ENCODE results near the gene DAGLA. TPM values are rescaled to one million over a fixed set of nuclear protein-coding genes. Genes with fewer than 3 reads are reported as not detected.

Gene DAGLA
- total RNA-seq, 1 donor from 2014 or later, result 3.2 TPM

GRCh38 chr11:61712846-61713245 lies 32.7 kb downstream of the DAGLA start:
- H3K27me3 ChIP-seq (ENCODE audit: low read depth), result no peaks in the 10 kb centered on the region
- peaks cover 26% of the 10 kb centered on the region for H3K4me1 ChIP-seq
- no peak overlapping the region for H3K4me3 ChIP-seq
- H3K36me3 ChIP-seq, result no peaks in the 10 kb centered on the region
- DNase-seq, result no peak
- TF ChIP-seq, protein P1, sequence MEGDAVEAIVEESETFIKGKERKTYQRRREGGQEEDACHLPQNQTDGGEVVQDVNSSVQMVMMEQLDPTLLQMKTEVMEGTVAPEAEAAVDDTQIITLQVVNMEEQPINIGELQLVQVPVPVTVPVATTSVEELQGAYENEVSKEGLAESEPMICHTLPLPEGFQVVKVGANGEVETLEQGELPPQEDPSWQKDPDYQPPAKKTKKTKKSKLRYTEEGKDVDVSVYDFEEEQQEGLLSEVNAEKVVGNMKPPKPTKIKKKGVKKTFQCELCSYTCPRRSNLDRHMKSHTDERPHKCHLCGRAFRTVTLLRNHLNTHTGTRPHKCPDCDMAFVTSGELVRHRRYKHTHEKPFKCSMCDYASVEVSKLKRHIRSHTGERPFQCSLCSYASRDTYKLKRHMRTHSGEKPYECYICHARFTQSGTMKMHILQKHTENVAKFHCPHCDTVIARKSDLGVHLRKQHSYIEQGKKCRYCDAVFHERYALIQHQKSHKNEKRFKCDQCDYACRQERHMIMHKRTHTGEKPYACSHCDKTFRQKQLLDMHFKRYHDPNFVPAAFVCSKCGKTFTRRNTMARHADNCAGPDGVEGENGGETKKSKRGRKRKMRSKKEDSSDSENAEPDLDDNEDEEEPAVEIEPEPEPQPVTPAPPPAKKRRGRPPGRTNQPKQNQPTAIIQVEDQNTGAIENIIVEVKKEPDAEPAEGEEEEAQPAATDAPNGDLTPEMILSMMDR (IDR thresholded peaks at IDR 0.05; ENCODE audit: borderline replicate concordance), result no peak
- no peaks in the 10 kb centered on the region for H3K9me3 ChIP-seq (replicated peaks)
- intact Hi-C loops (cut with micrococcal nuclease), result no loop called here
- H3K27ac ChIP-seq (replicated peaks), result no peak overlapping the region

- DNase-seq, result no peak
- intact Hi-C loops (cut with micrococcal nuclease), result no loop called here
Measured at GRCh38 chr11:61713464-61713863, 33.3 kb downstream of the DAGLA start.

GRCh38 chr11:61713906-61714305 lies 33.7 kb downstream of the DAGLA start:
- H3K4me1 ChIP-seq, result peaks cover 36% of the 10 kb centered on the region
- no peak overlapping the region for H3K27ac ChIP-seq (replicated peaks)
- H3K27me3 ChIP-seq (ENCODE audit: low read depth), result no peaks in the 10 kb centered on the region
- no peak for DNase-seq
- no peak overlapping the region for H3K4me3 ChIP-seq
- no peaks in the 10 kb centered on the region for H3K36me3 ChIP-seq
- TF ChIP-seq, protein P1 (IDR thresholded peaks at IDR 0.05; ENCODE audit: borderline replicate concordance), result no peak
- intact Hi-C loops (cut with micrococcal nuclease), result no loop called here
- H3K9me3 ChIP-seq (replicated peaks), result no peaks in the 10 kb centered on the region

More at GRCh38 chr11:61713464-61713863, 33.3 kb downstream of the DAGLA start:
- Histone ChIP-seq H3K4me3 (no peak overlapping the region), H3K27me3 (ENCODE audit: low read depth) (no peaks in the 10 kb centered on the region), H3K27ac (replicated peaks) (no peak overlapping the region), H3K9me3 (replicated peaks) (no peaks in the 10 kb centered on the region), H3K4me1 (peaks cover 32% of the 10 kb centered on the region), H3K36me3 (no peaks in the 10 kb centered on the region)
- TF ChIP-seq, protein P1 (IDR thresholded peaks at IDR 0.05; ENCODE audit: borderline replicate concordance), result no peak

- Histone ChIP-seq H3K27ac (replicated peaks) (no peak overlapping the region), H3K36me3 (no peaks in the 10 kb centered on the region), H3K4me3 (no peak overlapping the region), H3K9me3 (replicated peaks) (no peaks in the 10 kb centered on the region), H3K4me1 (peaks cover 37% of the 10 kb centered on the region), H3K27me3 (ENCODE audit: low read depth) (no peaks in the 10 kb centered on the region)
- TF ChIP-seq, protein P1 (IDR thresholded peaks at IDR 0.05; ENCODE audit: borderline replicate concordance), result no peak
- DNase-seq, result no peak
- intact Hi-C loops (cut with micrococcal nuclease), result no loop called here
Measured at GRCh38 chr11:61714316-61714715, 34.1 kb downstream of the DAGLA start.

DNA sequence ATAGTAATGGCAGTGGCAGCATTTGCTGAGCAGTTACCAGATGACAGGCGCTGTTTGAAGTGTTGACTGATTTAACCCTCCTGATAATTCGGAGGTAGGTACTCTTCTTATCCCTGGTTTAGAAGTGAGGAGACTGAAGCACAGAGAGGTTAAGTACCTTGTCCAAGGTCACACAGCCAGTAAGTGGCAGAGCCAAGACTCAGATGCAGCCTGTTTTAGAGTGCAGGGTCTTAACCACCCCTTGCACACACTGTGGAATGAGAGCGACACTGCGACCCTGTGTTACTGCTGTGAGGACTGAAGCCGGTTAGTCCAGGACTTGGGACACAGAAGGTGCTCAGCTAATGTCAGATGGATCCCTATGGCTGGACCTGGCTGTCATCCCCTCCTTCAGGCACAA lies 34.7 kb downstream of the DAGLA start:
- no peak for DNase-seq
- H3K27ac ChIP-seq (replicated peaks), result no peak overlapping the region
- H3K27me3 ChIP-seq (ENCODE audit: low read depth), result no peaks in the 10 kb centered on the region
- intact Hi-C loops (cut with micrococcal nuclease), result no loop called here
- H3K4me1 ChIP-seq, result peaks cover 37% of the 10 kb centered on the region
- no peaks in the 10 kb centered on the region for H3K36me3 ChIP-seq
- no peaks in the 10 kb centered on the region for H3K9me3 ChIP-seq (replicated peaks)
- TF ChIP-seq, protein P1 (IDR thresholded peaks at IDR 0.05; ENCODE audit: borderline replicate concordance), result no peak
- no peak overlapping the region for H3K4me3 ChIP-seq

DNA sequence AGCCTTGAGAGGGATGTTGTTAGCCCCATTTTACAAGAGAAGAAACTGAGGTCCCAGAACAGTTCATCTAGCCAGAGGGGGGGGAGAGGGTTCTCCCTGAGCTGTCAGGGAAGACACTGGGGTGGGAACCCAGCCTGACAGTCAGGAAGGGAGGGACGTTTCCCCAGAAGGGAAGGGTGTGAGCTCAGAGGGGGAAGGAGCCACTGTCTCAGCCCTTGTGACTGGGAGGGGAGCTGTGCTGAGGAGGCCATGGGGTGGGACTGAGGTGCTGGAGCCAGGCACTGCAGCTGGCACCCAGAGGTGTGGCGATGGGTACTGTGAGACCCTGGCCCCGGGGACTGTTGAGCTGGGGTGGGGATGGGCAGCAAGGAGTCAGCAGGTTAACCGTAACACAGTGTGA lies 35.7 kb downstream of the DAGLA start:
- TF ChIP-seq, protein P1 (IDR thresholded peaks at IDR 0.05; ENCODE audit: borderline replicate concordance), result no peak
- H3K27ac ChIP-seq (replicated peaks), result peak overlapping the region; percentile 27
- no peaks in the 10 kb centered on the region for H3K9me3 ChIP-seq (replicated peaks)
- DNase-seq, result no peak
- H3K4me1 ChIP-seq, result peaks cover 37% of the 10 kb centered on the region
- H3K4me3 ChIP-seq, result no peak overlapping the region
- intact Hi-C loops (cut with micrococcal nuclease), result no loop called here
- no peaks in the 10 kb centered on the region for H3K36me3 ChIP-seq
- H3K27me3 ChIP-seq (ENCODE audit: low read depth), result no peaks in the 10 kb centered on the region

Measured in left ventricle myocardium inferior (tissue), 1 donor.